Activated CD4-positive, alpha-beta T cell treated with anti-CD3 and anti-CD28 coated beads for 36 hours (primary cell): ENCODE data around the gene PYDC2. TPM values are rescaled to one million over a fixed set of nuclear protein-coding genes. Genes with fewer than 3 reads are reported as not detected.
A peak's percentile ranks its signal among the peaks of the same experiment; 100 is the strongest.

ENCODE experiments used
- ATAC-seq: fragments of 200-7000 bp; cut with Tn5 transposase; one replicate; pipeline ENCODE4 v1.10.0; 2021; ENCODE audit warnings: mild to moderate bottlenecking, moderate library complexity
- CTCF ChIA-PET: fragments of 350-600 bp; sonication (Branson Sonifier 250); formaldehyde crosslinking; loops from one replicate; lab custom pipeline; 2021; ENCODE audit warnings: antibody characterized with exemption; lab: Charles Lee
- POLR2A ChIA-PET: fragments of 350-600 bp; sonication (Branson Sonifier 250); formaldehyde crosslinking; loops from one replicate; lab custom pipeline; 2021; ENCODE audit warnings: antibody characterized with exemption, inconsistent platforms; lab: Charles Lee
- DNase-seq: peaks from one replicate; pipeline ENCODE4 v3.0.0-alpha.2; 2020
- H3K27ac Mint-ChIP-seq: one replicate; pipeline ENCODE4 v1.8.0; 2021; ENCODE audit warnings: mixed read lengths
- H3K27me3 Mint-ChIP-seq: one replicate; pipeline ENCODE4 v1.8.0; 2021; ENCODE audit warnings: mixed read lengths
- H3K36me3 Mint-ChIP-seq: one replicate; pipeline ENCODE4 v1.8.0; 2021; ENCODE audit warnings: low read depth, mixed read lengths
- H3K4me1 Mint-ChIP-seq: one replicate; pipeline ENCODE4 v1.8.0; 2021; ENCODE audit warnings: mixed read lengths
- H3K4me3 Mint-ChIP-seq: one replicate; pipeline ENCODE4 v1.8.0; 2021; ENCODE audit warnings: mild to moderate bottlenecking, moderate library complexity, mixed read lengths
- H3K9me3 Mint-ChIP-seq: one replicate; pipeline ENCODE4 v1.8.0; 2021; ENCODE audit warnings: low read depth, mixed read lengths
- intact Hi-C, 2 experiments: fragments of 100-400 bp; cut with DNase I in 1 of 2; cut with micrococcal nuclease in 1 of 2; formaldehyde crosslinking; loops; one replicate each; pipeline versions ENCODE4 v1.14.2 to v1.15.1; 2022 to 2024; cut with DNase I, micrococcal nuclease
- total RNA-seq, 2 experiments: library from RNA; stranded (reverse); gene quantifications; one replicate each; pipeline ENCODE4 v1.2.3, GENCODE V29; 2021

PYDC2 gene
- total RNA-seq, 2 experiments from 2014 or later = not detected

GRCh38 chr3:191431160-191431822, 29.7 kb upstream of the PYDC2 start:
- CTCF ChIA-PET = no interaction called here

GRCh38 chr3:191432162-191432561, 28.8 kb upstream of the PYDC2 start:
- Mint-ChIP-seq H3K4me3 (no peak overlapping the region), H3K36me3 (no peaks in the 10 kb centered on the region), H3K27me3 (peaks cover 7% of the 10 kb centered on the region), H3K4me1 (no peaks in the 10 kb centered on the region), H3K27ac (no peak overlapping the region), H3K9me3 (no peaks in the 10 kb centered on the region)
- intact Hi-C loops = no loop called here
- no peak for DNase-seq
- no peak for ATAC-seq
- CTCF ChIA-PET = no interaction called here
- POLR2A ChIA-PET = no interaction called here

More at GRCh38 chr3:191431160-191431822, 29.7 kb upstream of the PYDC2 start:
- peaks cover 6% of the 10 kb centered on the region for H3K27me3 Mint-ChIP-seq
- no peaks in the 10 kb centered on the region for H3K4me1 Mint-ChIP-seq
- H3K9me3 Mint-ChIP-seq = no peaks in the 10 kb centered on the region
- no peak overlapping the region for H3K27ac Mint-ChIP-seq
- no peak overlapping the region for H3K4me3 Mint-ChIP-seq
- ATAC-seq (no peak), DNase-seq (no peak)
- intact Hi-C loops = no loop called here
- H3K36me3 Mint-ChIP-seq = no peaks in the 10 kb centered on the region
- POLR2A ChIA-PET = no interaction called here

- no peaks in the 10 kb centered on the region for H3K4me1 Mint-ChIP-seq
- no peak overlapping the region for H3K27ac Mint-ChIP-seq
- H3K36me3 Mint-ChIP-seq = no peaks in the 10 kb centered on the region
- peaks cover 7% of the 10 kb centered on the region for H3K27me3 Mint-ChIP-seq
- ChIA-PET POLR2A (no interaction called here), CTCF (no interaction called here)
- no peak overlapping the region for H3K4me3 Mint-ChIP-seq
- DNase-seq (no peak), ATAC-seq (no peak)
- H3K9me3 Mint-ChIP-seq = no peaks in the 10 kb centered on the region
- intact Hi-C loops = no loop called here
Observed at GRCh38 chr3:191434024-191434423, 26.9 kb upstream of the PYDC2 start.

DNA sequence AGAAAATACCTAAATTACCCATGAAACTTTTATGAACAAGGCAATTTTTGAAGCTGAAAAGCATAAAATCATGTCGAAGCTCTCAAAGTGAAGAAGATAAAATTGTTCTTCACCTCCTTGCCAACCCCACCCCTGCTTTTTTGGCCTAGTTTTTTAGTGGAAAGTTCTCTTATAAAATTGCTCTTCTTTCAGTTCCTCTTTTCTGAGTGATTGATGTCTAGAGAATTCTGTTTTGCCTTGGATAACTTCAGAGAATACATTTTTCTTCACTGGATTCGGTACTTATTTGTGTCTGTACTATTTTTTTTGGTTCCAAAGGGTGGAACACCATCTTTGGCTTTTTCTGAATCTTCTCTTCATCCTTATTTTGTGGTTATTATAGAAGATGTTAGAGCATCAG, 25.0 kb upstream of the PYDC2 start:
- H3K4me3 Mint-ChIP-seq = no peak overlapping the region
- ChIA-PET CTCF (no interaction called here), POLR2A (no interaction called here)

DNA sequence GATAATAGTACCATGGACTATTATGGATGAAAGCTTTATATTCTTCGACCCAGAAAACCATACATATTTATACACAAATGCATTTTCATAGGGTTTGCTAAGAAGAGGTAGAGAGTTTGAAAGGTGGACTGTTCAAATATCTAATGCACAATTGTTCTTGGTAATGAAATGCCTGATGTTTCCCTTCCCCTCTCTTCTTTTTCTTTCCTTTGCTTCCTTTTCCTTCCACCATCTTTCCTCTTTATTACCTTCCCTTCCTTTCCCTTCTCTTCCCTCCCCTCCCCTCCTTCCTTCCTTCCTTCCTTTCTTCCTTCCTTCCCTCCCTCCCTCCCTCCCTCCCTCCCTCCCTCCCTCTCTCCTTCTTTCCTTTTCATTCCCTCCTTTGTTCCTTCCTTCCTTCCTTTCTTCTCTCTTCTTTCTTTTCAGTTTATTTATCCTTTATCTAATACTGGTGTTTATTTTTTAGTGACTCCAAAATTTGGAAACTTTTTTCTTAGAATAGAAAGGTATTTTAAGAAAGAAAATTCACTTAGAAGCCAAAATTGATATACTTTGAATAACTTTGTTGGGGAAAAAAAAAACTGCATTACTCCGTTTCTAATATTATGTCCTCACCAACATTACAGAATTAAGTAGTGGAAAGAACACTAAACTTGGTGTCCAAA, 22.7 kb upstream of the PYDC2 start:
- ATAC-seq (no peak), DNase-seq (no peak)
- Mint-ChIP-seq H3K9me3 (no peaks in the 10 kb centered on the region), H3K36me3 (no peaks in the 10 kb centered on the region), H3K27ac (no peak overlapping the region), H3K4me1 (peaks cover 8% of the 10 kb centered on the region), H3K4me3 (no peak overlapping the region), H3K27me3 (peaks cover 15% of the 10 kb centered on the region)
- ChIA-PET CTCF (no interaction called here), POLR2A (no interaction called here)
- intact Hi-C loops = no loop called here

More for the DNA sequence above, 25.0 kb upstream of the PYDC2 start:
- H3K4me1 Mint-ChIP-seq = no peaks in the 10 kb centered on the region
- intact Hi-C loops = no loop called here
- no peaks in the 10 kb centered on the region for H3K36me3 Mint-ChIP-seq
- ATAC-seq (no peak), DNase-seq (no peak)
- no peak overlapping the region for H3K27ac Mint-ChIP-seq
- peaks cover 14% of the 10 kb centered on the region for H3K27me3 Mint-ChIP-seq
- H3K9me3 Mint-ChIP-seq = no peaks in the 10 kb centered on the region

DNA sequence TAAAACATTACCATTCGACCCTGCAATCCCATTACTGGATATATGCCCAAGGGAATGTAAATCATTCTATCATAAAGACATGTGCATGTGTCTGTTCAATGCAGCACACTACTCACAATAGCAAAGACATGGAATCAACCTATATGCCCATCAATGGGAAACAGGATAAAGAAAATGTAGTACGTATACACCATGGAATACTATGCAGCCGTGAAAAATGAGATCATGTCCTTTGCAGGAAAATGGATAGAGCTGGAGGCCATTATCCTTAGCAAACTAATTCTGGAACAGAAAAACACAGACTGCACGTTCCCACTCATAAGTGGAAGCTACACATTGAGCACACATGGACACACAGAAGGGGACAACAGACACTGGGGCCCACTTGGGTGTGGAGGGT, 20.4 kb upstream of the PYDC2 start:
- Mint-ChIP-seq H3K36me3 (no peaks in the 10 kb centered on the region), H3K4me3 (no peak overlapping the region), H3K27me3 (peaks cover 15% of the 10 kb centered on the region), H3K27ac (no peak overlapping the region), H3K4me1 (peaks cover 8% of the 10 kb centered on the region), H3K9me3 (peaks cover 2% of the 10 kb centered on the region)
- DNase-seq (no peak), ATAC-seq (no peak)
- CTCF ChIA-PET = no interaction called here
- POLR2A ChIA-PET = no interaction called here
- intact Hi-C loops = no loop called here

GRCh38 chr3:191441687-191442086, 19.3 kb upstream of the PYDC2 start:
- intact Hi-C loops = no loop called here
- H3K4me3 Mint-ChIP-seq = no peak overlapping the region
- H3K27ac Mint-ChIP-seq = no peak overlapping the region
- H3K36me3 Mint-ChIP-seq = no peaks in the 10 kb centered on the region
- ATAC-seq (peak; percentile 44), DNase-seq (peak; percentile 7)
- H3K9me3 Mint-ChIP-seq = peaks cover 2% of the 10 kb centered on the region
- H3K27me3 Mint-ChIP-seq = peaks cover 11% of the 10 kb centered on the region
- CTCF ChIA-PET = no interaction called here
- POLR2A ChIA-PET = no interaction called here
- H3K4me1 Mint-ChIP-seq = peaks cover 8% of the 10 kb centered on the region

DNA sequence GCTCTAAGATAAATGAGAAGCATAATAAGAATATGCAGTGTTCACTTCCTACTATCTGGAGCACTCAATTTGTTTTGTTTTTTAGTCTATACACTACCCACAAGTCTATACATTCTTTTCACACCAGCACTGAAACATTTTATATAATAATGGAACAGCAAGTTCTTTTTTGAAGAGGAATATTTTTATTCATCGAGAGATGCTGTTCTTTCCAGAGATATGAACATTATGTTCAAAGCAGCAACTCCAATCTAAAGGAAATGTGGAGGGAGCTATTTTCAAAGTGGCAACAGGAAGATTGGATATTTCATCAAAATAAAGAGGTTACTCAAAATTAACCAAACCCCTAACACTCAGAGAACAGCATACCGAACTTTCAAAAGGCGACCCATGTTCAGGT, 16.4 kb upstream of the PYDC2 start:
- Mint-ChIP-seq H3K27me3 (peaks cover 11% of the 10 kb centered on the region), H3K36me3 (no peaks in the 10 kb centered on the region), H3K9me3 (peaks cover 2% of the 10 kb centered on the region), H3K4me1 (peaks cover 8% of the 10 kb centered on the region), H3K27ac (no peak overlapping the region), H3K4me3 (no peak overlapping the region)
- intact Hi-C loops = no loop called here
- DNase-seq (no peak), ATAC-seq (no peak)
- POLR2A ChIA-PET = no interaction called here
- CTCF ChIA-PET = no interaction called here

GRCh38 chr3:191449256-191449655, 11.7 kb upstream of the PYDC2 start:
- ChIA-PET POLR2A (no interaction called here), CTCF (no interaction called here)
- Mint-ChIP-seq H3K36me3 (no peaks in the 10 kb centered on the region), H3K27me3 (no peaks in the 10 kb centered on the region), H3K4me3 (no peak overlapping the region), H3K4me1 (no peaks in the 10 kb centered on the region), H3K27ac (no peak overlapping the region), H3K9me3 (peaks cover 10% of the 10 kb centered on the region)
- no peak for DNase-seq
- ATAC-seq = no peak
- intact Hi-C loops = no loop called here

GRCh38 chr3:191455257-191455952, 5.6 kb upstream of the PYDC2 start:
- Mint-ChIP-seq H3K27ac (no peak overlapping the region), H3K36me3 (no peaks in the 10 kb centered on the region), H3K9me3 (peaks cover 6% of the 10 kb centered on the region), H3K4me3 (no peak overlapping the region), H3K4me1 (no peaks in the 10 kb centered on the region), H3K27me3 (no peaks in the 10 kb centered on the region)
- CTCF ChIA-PET = no interaction called here
- DNase-seq (no peak), ATAC-seq (no peak)
- POLR2A ChIA-PET = no interaction called here
- intact Hi-C loops = no loop called here

DNA sequence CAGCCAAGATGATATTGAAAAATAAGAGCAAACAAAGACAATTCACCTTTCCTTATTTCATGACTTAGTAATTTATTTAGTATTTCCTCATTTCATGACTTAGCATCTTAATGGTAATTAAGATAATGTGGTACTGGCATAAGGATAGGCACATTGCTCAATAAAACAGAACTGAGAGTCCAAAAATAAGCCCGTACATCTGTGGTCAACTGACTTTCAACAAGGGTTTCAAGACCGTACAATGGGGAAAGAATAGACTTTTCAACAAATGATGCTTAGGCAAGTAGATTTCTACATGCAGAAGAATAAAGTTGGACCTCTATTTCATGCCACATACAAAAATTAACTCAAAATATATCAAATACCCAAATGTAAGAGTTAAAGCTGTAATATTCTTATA, 603 bp upstream of the PYDC2 start:
- Mint-ChIP-seq H3K36me3 (no peaks in the 10 kb centered on the region), H3K27me3 (no peaks in the 10 kb centered on the region), H3K4me1 (no peaks in the 10 kb centered on the region), H3K9me3 (no peaks in the 10 kb centered on the region), H3K4me3 (no peak overlapping the region), H3K27ac (no peak overlapping the region)
- DNase-seq (no peak), ATAC-seq (no peak)
- ChIA-PET CTCF (no interaction called here), POLR2A (no interaction called here)
- intact Hi-C loops = no loop called here

DNA sequence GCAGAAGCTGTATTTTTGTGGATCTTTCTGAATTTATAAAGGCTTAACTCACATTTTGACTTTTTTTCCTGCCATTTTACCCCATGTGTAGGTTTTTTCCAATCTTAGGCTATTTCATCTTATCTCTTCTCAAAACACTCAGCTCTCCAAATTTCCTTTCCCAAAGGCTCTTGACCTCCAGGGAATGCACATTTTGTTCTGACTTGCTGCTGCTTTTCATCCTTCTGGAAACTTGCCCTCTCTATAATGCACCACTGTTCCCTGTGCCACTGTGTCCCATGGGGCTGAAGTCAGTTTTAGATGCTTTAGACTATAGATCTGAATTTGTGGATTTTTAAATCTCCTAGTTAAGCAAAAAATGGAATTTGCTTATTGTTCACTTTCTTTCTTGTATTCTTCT, 9.1 kb downstream of the PYDC2 start:
- Mint-ChIP-seq H3K27ac (no peak overlapping the region), H3K9me3 (no peaks in the 10 kb centered on the region), H3K4me1 (no peaks in the 10 kb centered on the region), H3K4me3 (no peak overlapping the region), H3K27me3 (peaks cover 3% of the 10 kb centered on the region), H3K36me3 (no peaks in the 10 kb centered on the region)
- DNase-seq = no peak
- ChIA-PET CTCF (no interaction called here), POLR2A (no interaction called here)
- no peak for ATAC-seq
- intact Hi-C loops = no loop called here
